Measurements from ENCODE around the gene SLIT3.

DNA sequence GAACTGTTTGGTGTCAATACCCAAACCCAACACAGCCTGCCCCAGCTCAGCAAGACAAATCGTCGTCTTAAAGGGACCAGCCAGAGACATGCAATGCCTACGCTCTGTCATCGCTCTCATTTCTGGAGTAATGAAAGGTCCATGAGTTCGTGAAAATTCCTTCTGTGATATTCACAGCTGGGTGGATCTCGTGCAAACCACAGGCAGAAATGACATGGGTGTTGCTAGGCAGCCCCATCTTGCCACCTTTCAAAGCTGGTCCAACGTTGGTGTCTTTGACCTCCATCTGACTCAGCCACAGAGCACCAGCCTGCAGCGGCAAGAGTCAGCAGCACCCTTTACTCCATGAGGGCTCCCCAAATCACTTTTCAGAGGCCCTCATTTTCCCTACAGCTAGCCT, 215.3 kb downstream of the SLIT3 start:
- TF ChIP-seq RARB (CRISPR knock-in tag; IDR thresholded peaks at IDR 0.05): no peak
- no peak for TF ChIP-seq PATZ1 (CRISPR knock-in tag; IDR thresholded peaks at IDR 0.05; ENCODE audit: borderline replicate concordance)
- no peak for TF ChIP-seq ZFP3 (CRISPR knock-in tag; IDR thresholded peaks at IDR 0.05)
- no peak for TF ChIP-seq ZFP30 (CRISPR knock-in tag; IDR thresholded peaks at IDR 0.05)
- TF ChIP-seq TOX (CRISPR knock-in tag; IDR thresholded peaks at IDR 0.05; ENCODE audit: borderline replicate concordance): no peak
- TF ChIP-seq ESRRG (CRISPR knock-in tag; IDR thresholded peaks at IDR 0.05): no peak
- TF ChIP-seq ZNF565 (CRISPR knock-in tag; conservative IDR thresholded peaks at IDR 0.05; ENCODE audit: low read depth): no peak
- TF ChIP-seq POU6F1 (CRISPR knock-in tag; IDR thresholded peaks at IDR 0.05; ENCODE audit: borderline replicate concordance, low read depth): no peak
- TF ChIP-seq PPARA (CRISPR knock-in tag; IDR thresholded peaks at IDR 0.05; ENCODE audit: borderline replicate concordance): no peak
- TF ChIP-seq ZNF8 (CRISPR knock-in tag; IDR thresholded peaks at IDR 0.05): no peak
- no peak for TF ChIP-seq CREB5 (CRISPR knock-in tag; IDR thresholded peaks at IDR 0.05; ENCODE audit: low read depth)
- no peak for TF ChIP-seq ISL1 (CRISPR knock-in tag; IDR thresholded peaks at IDR 0.05)
- TF ChIP-seq CSDC2 (CRISPR knock-in tag; IDR thresholded peaks at IDR 0.05): no peak
- no peak for TF ChIP-seq SNAI2 (CRISPR knock-in tag; IDR thresholded peaks at IDR 0.05)

Data from SK-N-SH treated with all-trans-retinoic acid at 6 μM for 48 hours (cell line).